Caki2 (cell line): ENCODE data around the gene NAALADL2. TPM values are rescaled to one million over a fixed set of nuclear protein-coding genes. Genes with fewer than 3 reads are reported as not detected.
A peak's percentile ranks its signal among the peaks of the same experiment; 100 is the strongest.
"Not testable (repeated sequence)": the region's sequence is repeated elsewhere in the genome, so short reads cannot be mapped to it uniquely, and the experiment has no call there.

Experiments used
- DNase-seq: peaks from one replicate; pipeline ENCODE4 v3.0.0-alpha.2; 2015; ENCODE audit warnings: low read depth
- in situ Hi-C: cut with HindIII; loops from 2 replicates; pipeline ENCODE4 v1.10.0; 2016; ENCODE audit warnings: low sequenced_read_pairs, low pct_unique_long_range_greater_than_20kb, mixed read lengths
- total RNA-seq: library from RNA; depleted of rRNA; stranded (reverse); fragments of >200 nt; shearing (Covaris generic); gene quantifications from 2 replicates; pipeline ENCODE4 v1.2.3, GENCODE V29; 2014; ENCODE audit warnings: low replicate concordance

Gene NAALADL2
- total RNA-seq, 1 experiment from 2014 or later = 1.3 TPM

DNA sequence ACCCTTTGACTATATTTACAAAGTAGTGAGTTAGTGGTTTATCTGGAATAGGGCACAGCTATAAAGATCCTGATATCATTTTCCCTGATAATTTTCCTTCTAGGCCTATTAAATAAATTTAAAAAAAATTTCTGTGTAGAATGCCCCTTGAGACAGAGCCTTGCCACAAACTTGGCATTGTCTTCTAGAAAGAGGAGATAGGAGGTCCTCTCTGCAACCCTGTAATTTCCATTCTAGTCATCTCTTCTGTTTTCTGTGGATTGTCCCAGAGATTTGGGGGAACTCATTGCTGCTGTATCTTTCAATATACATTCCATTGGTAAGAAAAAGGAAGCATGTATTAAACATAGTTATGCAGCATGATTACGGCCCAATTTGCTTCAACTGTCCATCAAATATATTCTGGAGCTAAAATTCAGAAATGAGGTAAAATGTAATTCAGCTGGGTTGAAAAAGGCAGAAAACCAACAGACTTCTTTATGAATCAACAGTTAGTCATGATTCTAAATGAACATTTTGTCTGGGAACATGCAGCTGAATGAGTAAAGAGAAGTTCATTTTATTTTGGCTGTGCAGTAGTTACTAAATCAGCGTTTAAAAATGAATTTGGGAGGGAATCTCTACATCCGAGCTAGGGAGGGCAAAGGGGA is 401.1 kb downstream of the NAALADL2 start:
- in situ Hi-C loops = no loop called here
- DNase-seq = peak; percentile 47

DNA sequence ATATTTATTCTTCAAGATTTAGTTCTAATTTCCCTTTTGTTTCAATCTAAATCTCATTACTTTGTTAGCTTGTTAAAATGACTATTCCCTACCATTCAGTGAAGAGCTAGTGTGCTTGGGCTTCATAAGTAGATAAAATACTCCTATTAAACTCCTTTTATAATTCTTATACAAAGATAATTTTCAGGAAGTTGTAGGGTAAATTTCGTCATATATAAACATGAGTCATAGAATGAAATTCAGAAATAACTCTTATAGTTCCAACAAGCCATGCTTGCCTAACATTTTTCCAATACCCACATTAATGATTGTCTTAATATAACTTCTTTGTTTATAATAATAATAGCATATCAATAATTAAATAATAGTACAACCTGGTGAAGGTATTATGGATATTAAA is 407.3 kb downstream of the NAALADL2 start:
- in situ Hi-C loops = no loop called here
- DNase-seq = no peak

GRCh38 chr3:175267121-175267531 is 408.0 kb downstream of the NAALADL2 start:
- DNase-seq = no peak
- in situ Hi-C loops = no loop called here

DNA sequence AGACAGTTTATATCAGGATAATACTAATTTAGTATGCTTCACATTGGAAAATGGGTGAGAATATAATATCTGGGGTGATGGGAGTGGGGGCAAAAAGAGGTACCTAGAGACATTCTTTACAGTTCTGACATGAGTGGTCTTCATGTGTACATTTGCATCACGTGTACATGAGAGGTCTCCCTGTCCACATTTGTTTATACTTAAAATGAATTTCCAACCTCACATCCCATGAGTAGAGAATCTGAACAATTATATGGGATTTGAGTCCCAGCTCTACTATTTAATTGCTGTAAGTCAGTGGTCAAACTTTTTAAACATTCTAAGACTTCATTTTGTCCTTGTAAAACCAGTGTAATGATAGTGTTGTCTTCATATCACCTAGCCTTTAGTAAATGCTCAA is 408.4 kb downstream of the NAALADL2 start:
- peak; percentile 44 for DNase-seq
- in situ Hi-C loops = no loop called here

DNA sequence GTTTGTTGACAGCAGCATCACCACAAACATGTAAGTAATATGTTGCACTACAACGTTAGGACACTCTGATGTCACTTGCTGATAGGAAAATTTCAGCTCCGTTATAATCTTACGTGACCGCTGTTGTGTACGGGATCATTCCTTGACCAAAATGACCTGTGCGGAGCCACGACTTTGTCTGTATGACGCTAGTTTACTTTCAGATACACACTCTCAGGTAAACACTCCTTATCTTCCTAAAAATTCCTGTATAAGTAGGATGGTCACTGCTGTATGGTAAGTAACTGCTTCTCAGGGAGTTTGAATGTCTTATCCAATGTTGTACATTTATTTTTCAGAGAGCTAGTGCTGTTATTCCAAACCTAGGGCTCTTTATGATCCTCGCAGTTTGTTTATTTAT is 410.3 kb downstream of the NAALADL2 start:
- in situ Hi-C loops = no loop called here
- DNase-seq = peak; percentile 60

DNA sequence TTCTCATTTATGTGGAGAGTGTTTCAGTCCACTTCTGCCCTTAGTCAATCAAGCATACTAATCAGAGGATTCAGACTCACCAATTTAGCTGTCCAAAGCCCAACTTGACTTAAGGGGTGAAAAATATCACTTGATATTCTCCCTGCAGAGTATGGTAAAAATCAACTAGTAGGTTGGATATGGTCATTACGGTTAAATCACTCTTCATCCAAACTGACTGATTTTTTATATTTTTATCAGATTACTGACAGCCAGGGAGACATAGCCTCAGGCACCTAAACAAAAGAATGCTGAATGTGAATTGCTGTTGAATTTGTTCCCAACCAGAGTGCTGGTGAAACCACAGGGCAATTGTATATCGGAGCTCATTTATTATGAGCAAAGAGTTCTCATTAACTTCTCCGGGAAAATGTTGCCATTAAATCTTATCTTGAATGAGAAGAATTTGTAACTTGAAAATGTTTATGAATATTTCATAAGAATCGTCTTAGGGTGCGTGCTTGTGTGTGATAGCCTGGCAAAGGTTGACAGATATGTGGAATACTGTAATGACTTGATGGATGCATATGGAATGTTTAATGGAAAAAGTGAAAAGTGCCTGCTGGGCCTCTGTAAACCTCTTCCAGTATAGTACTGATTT is 411.2 kb downstream of the NAALADL2 start:
- in situ Hi-C loops = no loop called here
- DNase-seq = peak; percentile 91

- in situ Hi-C loops = no loop called here
- no peak for DNase-seq
These were observed 411.7 kb downstream of the NAALADL2 start for GRCh38 chr3:175270866-175271265.

DNA sequence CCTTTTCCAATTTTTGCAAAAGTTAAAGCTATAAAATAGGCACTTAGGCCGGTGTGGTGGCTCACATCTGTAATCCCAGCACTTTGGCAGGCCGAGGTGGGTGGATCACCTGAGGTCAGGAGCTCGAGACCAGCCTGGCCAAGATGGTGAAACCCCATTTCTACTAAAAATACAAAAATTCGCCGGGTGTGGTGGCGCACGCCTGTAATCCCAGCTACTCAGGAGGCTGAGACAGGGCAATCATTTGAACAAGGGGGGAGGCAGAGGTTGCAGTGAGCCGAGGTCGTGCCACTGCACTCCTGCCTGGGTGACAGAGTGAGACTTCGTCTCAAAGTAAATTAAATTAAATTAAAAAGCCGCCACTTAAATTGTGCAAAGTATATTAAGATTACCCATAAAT is 412.3 kb downstream of the NAALADL2 start:
- DNase-seq = peak; percentile 27
- in situ Hi-C loops = not testable (repeated sequence)

DNA sequence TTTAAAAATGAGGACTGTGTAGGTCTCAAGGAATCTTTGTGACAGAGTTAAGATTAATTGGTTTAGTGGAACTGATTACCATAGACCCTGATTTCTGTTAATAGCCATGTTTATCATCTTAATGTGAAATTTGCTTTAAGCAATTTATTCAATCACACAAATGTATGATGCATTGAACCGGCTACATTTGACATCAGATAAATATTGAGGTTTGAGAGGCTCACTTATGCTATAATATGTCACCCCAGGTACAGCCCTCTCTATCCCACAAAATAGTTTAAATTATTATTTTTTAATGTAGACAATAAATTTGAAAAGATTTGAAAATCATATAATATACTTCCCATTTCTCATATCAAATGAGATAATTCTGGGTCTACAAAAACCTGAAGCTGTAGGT is 413.3 kb downstream of the NAALADL2 start:
- in situ Hi-C loops = no loop called here
- DNase-seq = peak; percentile 37

- DNase-seq = no peak
- in situ Hi-C loops = no loop called here
These were observed 414.4 kb downstream of the NAALADL2 start for GRCh38 chr3:175273573-175273972.

- in situ Hi-C loops = no loop called here
- DNase-seq = peak; percentile 77
These were observed 414.9 kb downstream of the NAALADL2 start for GRCh38 chr3:175274056-175274455.

DNA sequence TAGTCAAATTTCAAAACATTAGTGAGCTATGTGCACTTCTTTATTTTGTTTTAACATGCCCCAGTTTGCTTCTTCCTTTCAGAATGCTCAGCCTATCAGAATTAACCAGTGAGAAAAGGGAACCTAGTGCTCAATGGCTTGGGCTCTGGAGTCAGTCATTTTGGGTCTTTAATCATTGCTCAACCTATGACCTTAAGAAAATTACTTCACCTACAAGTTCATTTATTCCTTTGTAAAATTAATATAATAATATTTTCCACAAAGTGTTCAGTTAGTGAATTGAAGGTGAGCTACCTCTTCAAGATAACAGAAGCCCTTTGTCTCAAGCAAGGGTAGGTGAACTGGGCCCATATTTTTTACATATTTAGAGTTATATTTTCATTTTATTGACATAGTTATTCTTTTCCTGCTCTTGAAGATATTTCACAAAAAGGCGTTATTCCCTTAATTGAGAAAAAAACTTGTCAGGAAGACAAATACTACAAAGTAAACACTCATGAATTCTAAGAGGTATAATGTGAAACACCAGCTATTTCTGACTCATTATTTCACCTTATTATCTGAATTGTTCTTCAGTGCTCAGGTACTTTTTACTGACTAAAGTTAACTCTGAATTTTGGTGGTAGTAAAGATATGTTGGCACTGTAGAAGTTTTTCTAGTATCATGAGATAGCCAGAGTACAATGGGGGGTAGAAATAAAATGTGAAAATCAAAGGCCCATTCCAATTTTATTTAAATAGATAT is 415.5 kb downstream of the NAALADL2 start:
- in situ Hi-C loops = no loop called here

DNA sequence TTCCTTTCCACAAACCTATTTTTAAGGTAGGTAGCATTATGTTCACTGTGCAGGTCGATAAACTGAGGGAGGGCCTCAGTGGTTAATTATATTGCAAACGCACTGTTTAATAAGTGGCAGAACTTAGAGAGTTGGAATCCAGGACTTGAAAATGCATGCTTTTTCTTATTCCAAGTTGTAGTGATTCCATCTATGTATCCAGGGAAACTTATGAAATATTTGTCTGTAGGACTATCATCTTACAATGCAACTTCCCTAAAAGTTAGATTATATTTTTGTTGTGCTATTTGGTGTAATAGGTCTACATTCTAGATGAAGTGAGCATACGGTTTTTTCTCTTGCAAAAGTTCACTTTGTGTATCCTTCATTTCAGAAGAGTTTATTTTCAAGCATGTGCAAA is 419.5 kb downstream of the NAALADL2 start:
- no peak for DNase-seq
- in situ Hi-C loops = no loop called here

More for the DNA sequence above, 415.5 kb downstream of the NAALADL2 start:
- no peak for DNase-seq

GRCh38 chr3:175279457-175279856 is 420.3 kb downstream of the NAALADL2 start:
- no peak for DNase-seq
- in situ Hi-C loops = no loop called here

- in situ Hi-C loops = no loop called here
These were observed 420.8 kb downstream of the NAALADL2 start for GRCh38 chr3:175279911-175280310.

DNA sequence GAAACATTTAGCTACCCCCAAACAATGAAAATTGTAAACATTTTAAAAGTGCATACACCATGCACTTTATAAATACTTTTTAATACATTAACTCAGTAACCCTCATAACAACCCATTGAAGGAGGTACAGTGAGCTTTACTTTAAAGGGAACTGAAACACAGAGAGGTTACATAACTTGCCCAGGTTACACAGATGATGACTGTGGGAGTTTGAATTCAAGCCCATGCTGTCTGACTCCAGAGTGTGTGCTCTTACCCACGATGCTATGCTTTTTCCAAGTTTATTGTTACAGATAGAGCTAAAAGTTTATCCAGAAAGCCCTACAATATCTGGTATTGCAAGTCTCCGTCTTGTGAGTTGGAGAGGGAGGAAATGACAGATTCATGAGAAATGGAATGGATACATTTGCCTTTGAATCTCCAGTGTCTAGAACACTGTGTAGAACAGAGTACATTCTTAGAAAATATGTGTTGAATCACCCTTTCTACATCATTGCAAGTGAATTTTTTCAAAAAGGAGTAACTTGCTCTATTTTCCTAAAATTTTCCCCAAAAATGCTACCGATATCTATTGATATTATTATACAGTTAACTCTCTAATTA is 428.3 kb downstream of the NAALADL2 start:
- in situ Hi-C loops = no loop called here
- no peak for DNase-seq

More at GRCh38 chr3:175279911-175280310, 420.8 kb downstream of the NAALADL2 start:
- no peak for DNase-seq

GRCh38 chr3:175288621-175289020 is 429.5 kb downstream of the NAALADL2 start:
- no peak for DNase-seq
- in situ Hi-C loops = no loop called here

DNA sequence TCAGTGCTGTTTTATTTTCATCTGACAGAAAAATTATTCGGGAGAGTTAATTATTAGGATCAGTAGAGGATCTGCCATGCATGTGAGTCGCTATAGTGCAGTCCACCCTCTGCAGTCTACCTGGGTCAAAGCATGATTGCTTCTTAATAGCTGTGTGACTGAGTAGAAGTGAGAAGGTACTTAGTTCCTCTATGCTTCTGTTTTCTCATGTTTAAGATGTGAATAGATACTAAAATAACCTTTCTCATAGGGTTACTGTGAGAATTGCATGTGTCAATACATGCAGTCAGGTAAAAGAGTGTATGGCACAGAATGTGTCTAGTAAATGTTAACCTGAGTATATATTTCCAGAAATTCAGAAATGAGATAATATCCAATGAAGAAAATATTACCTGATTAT is 435.7 kb downstream of the NAALADL2 start:
- no peak for DNase-seq
- in situ Hi-C loops = no loop called here
